Adrenal gland (tissue), 12 donors: Measurements from ENCODE around the gene KHDC4. TPM values are rescaled to one million over a fixed set of nuclear protein-coding genes. Genes with fewer than 3 reads are reported as not detected.

Experiments
- DNase-seq, 7 donors: peaks; one replicate each; pipeline ENCODE4 v3.0.0-alpha.2; 2019 to 2020
- H3K27ac ChIP-seq, 5 donors: fragments of 200-600 bp; sonication (generic) in 4 of 5; 1 replicate in 3 of 5; 2 replicates in 2 of 5; pipeline versions ENCODE4 v1.5.1 to v1.8.0; 2016 to 2020; ENCODE audit warnings: mild to moderate bottlenecking in 1 of 5
- H3K27me3 ChIP-seq: fragments of 200-600 bp; 2 replicates; pipeline ENCODE4 v1.8.0; 2021
- H3K36me3 ChIP-seq, 2 donors: fragments of 200-600 bp; replicated peaks in 1 of 2; 1 replicate in 1 of 2; 2 replicates in 1 of 2; pipeline versions ENCODE4 v1.5.1 to v1.8.0; 2018 to 2022
- H3K4me1 ChIP-seq, 2 donors: fragments of 200-600 bp; replicated peaks in 1 of 2; 1 replicate in 1 of 2; 2 replicates in 1 of 2; pipeline versions ENCODE4 v1.5.1 to v1.8.0; 2018 to 2021
- H3K4me3 ChIP-seq, 4 donors: fragments of 200-600 bp; sonication (generic) in 3 of 4; one replicate each; pipeline ENCODE4 v1.5.1; 2016 to 2018
- H3K9me3 ChIP-seq, 3 donors: fragments of 200-600 bp; sonication (generic) in 1 of 3; replicated peaks in 1 of 3; 1 replicate in 2 of 3; 2 replicates in 1 of 3; pipeline versions ENCODE4 v1.5.1 to v1.8.0; 2016 to 2021
- CTCF ChIP-seq, 6 experiments: fragments of 450-650 bp in 4 of 6; fragments of 200-600 bp in 2 of 6; sonication (generic) in 1 of 6; IDR thresholded peaks; 1 replicate in 5 of 6; 2 replicates in 1 of 6; pipeline versions ENCODE4 v1.5.1 to v1.8.0; 2016 to 2021; ENCODE audit warnings: antibody characterized with exemption in 6 of 6, mild to moderate bottlenecking in 2 of 6, moderate library complexity in 1 of 6
- POLR2A ChIP-seq, 2 donors: fragments of 450-650 bp; IDR thresholded peaks; one replicate each; pipeline ENCODE4 v1.6.1; 2017; ENCODE audit warnings: antibody characterized with exemption in 2 of 2, mild to moderate bottlenecking in 2 of 2, moderate library complexity in 1 of 2
- WGBS, 4 donors: extraction: QIAGEN DNeasy Blood & Tissue Kit in 2 of 4; methylation state at CpG; one replicate each; pipeline versions ENCODE4 v1.1.5 to v1.1.7; 2013 to 2017; 5-methylcytosine and 5-hydroxymethylcytosine counted together
- intact Hi-C, 2 donors: fragments of 100-400 bp; cut with DNase I; formaldehyde crosslinking; loops; one replicate each; pipeline versions ENCODE4 v1.14.1 to v1.15.0; 2022 to 2023
- polyA plus RNA-seq, 3 donors: library from polyadenylated mRNA; stranded (reverse); fragments of 200-250 nt in 2 of 3; fragments of 350-450 nt in 1 of 3; fragmentation: Illumina TruSeq in 1 of 3; extraction: RNeasy Lipid Tissue Mini Kit (QIAGEN cat#74804) in 1 of 3; gene quantifications; one replicate each; pipeline ENCODE4 v1.2.3, GENCODE V29; 2013 to 2014
- total RNA-seq, 9 donors: library from RNA; depleted of rRNA in 4 of 9; stranded (reverse); fragments of >200 nt in 4 of 9; fragments of 120-200 nt in 1 of 9; fragmentation: NEBNext Ultra II Directional in 1 of 9; extraction: Animal tissue kit (Norgen Biotek cat#: 25700) in 1 of 9; gene quantifications; one replicate each; pipeline versions ENCODE4 v1.1.0 to v1.2.4, GENCODE V29; 2013 to 2023
- donor health status: healthy with polysubstance abuse.
- donor health status: Bipolar disorder and iron deficiency.
- donor health status: DM: yes; HTN: yes; CAD: no.
- donor health status: DM: no; HTN: no; CAD: no.
- donor health status: DM: no; HTN: no; CAD: no.
- donor health status: DM: yes; HTN: yes; CAD: no.

The KHDC4 gene
- total and polyA plus RNA-seq, 12 donors = 16.8 to 52.9 (median 38.3) TPM

- Histone ChIP-seq H3K9me3 (no peaks in the 10 kb centered on the region), H3K4me1 (no peaks in the 10 kb centered on the region), H3K36me3 (peaks cover 0 to 55% of the 10 kb centered on the region in 2 donors), H3K27me3 (no peaks in the 10 kb centered on the region), H3K27ac (no peak overlapping the region), H3K4me3 (no peak overlapping the region)
- 89 to 96% (median 93%) methylated on average over 1 to 8 of the region's 8 CpGs for WGBS, 4 donors
- TF ChIP-seq CTCF (IDR thresholded peaks at IDR 0.05) = no peak
- TF ChIP-seq POLR2A (IDR thresholded peaks at IDR 0.05) = no peak
- no peak for DNase-seq
- intact Hi-C loops = loop anchor here in 1 of 2 donors (10.0 kb wide), 1 partner anchor 117 kb away; the partner anchor contains the start of gene RAB25
Observed at GRCh38 chr1:155947741-155948140, 13.5 kb upstream of the KHDC4 start.

GRCh38 chr1:155947292-155947691 lies 13.1 kb upstream of the KHDC4 start:
- 73 to 87% (median 81%) methylated on average over 4 of the region's 4 CpGs for whole genome bisulfite sequencing, 4 donors
- H3K27me3 ChIP-seq = no peaks in the 10 kb centered on the region
- DNase-seq = no peak
- no peak overlapping the region for H3K4me3 ChIP-seq
- H3K27ac ChIP-seq = no peak overlapping the region
- peaks cover 0 to 51% of the 10 kb centered on the region in 2 donors for H3K36me3 ChIP-seq
- H3K9me3 ChIP-seq = no peaks in the 10 kb centered on the region
- TF ChIP-seq CTCF (IDR thresholded peaks at IDR 0.05) (no peak), POLR2A (IDR thresholded peaks at IDR 0.05) (no peak)
- H3K4me1 ChIP-seq = peaks cover 0 to 3% of the 10 kb centered on the region in 2 donors
- intact Hi-C loops = loop anchor here in 1 of 2 donors (10.0 kb wide), 1 partner anchor 118 kb away; the partner anchor contains the start of gene RAB25

- Histone ChIP-seq H3K4me1 (peaks cover 0 to 9% of the 10 kb centered on the region in 2 donors), H3K36me3 (peaks cover 0 to 45% of the 10 kb centered on the region in 2 donors), H3K27me3 (no peaks in the 10 kb centered on the region), H3K4me3 (no peak overlapping the region), H3K27ac (no peak overlapping the region), H3K9me3 (no peaks in the 10 kb centered on the region)
- intact Hi-C loops = loop anchor here in 1 of 2 donors (10.0 kb wide), 1 partner anchor 118 kb away; the partner anchor contains the start of gene RAB25
- no peak for DNase-seq
- WGBS, 4 donors = 78 to 83% (median 79%) methylated on average over 8 of the region's 8 CpGs
- no peak for TF ChIP-seq CTCF (IDR thresholded peaks at IDR 0.05)
- no peak for TF ChIP-seq POLR2A (IDR thresholded peaks at IDR 0.05)
Observed at GRCh38 chr1:155946633-155947219, 12.5 kb upstream of the KHDC4 start.

GRCh38 chr1:155944444-155944799 lies 10.2 kb upstream of the KHDC4 start:
- Histone ChIP-seq H3K9me3 (no peaks in the 10 kb centered on the region), H3K36me3 (peaks cover 0 to 22% of the 10 kb centered on the region in 2 donors), H3K27me3 (no peaks in the 10 kb centered on the region), H3K4me1 (peaks cover 15 to 28% of the 10 kb centered on the region in 2 donors), H3K4me3 (no peak overlapping the region), H3K27ac (no peak overlapping the region)
- DNase-seq = no peak
- intact Hi-C loops = loop anchor here (5.0 to 10.0 kb wide), 2 partner anchors 120 to 123 kb away; partner anchors contain the start of gene RAB25 (in 1 of the 2)
- WGBS, 4 donors = 60 to 66% (median 63%) methylated on average over 4 to 6 of the region's 6 CpGs
- TF ChIP-seq POLR2A (IDR thresholded peaks at IDR 0.05) (no peak), CTCF (IDR thresholded peaks at IDR 0.05) (no peak)
